Endothelial cell of umbilical vein (primary cell): ENCODE data around the gene DNAJB5. TPM values are rescaled to one million over a fixed set of nuclear protein-coding genes. Genes with fewer than 3 reads are reported as not detected.

Experiments
- BruUV-seq: library from RNA; stranded (reverse); fragments of 400-500 nt; replicated peaks from 2 replicates; lab custom pipeline; 2021; lab: Mats Ljungman, UMichigan
- CTCF ChIA-PET: fragments of 300-600, 350-600 bp; sonication (Branson Sonifier 250); formaldehyde crosslinking; loops from one replicate; lab custom pipeline; 2021; ENCODE audit warnings: antibody characterized with exemption, inconsistent platforms; lab: Charles Lee
- POLR2A ChIA-PET: fragments of 300-600, 350-600 bp; sonication (Branson Sonifier 250); formaldehyde crosslinking; loops from one replicate; lab custom pipeline; 2021; ENCODE audit warnings: antibody characterized with exemption, inconsistent platforms; lab: Charles Lee
- DNase-seq: peaks from one replicate; pipeline ENCODE4 v3.0.0-alpha.2; 2011; ENCODE audit warnings: low read depth, low spot score
- FAIRE-seq: peaks from 2 replicates; lab custom pipeline; 2011; peaks lifted over from hg19 to GRCh38; lab: Jason Lieb, UNC
- H2AFZ ChIP-seq: 2 replicates; pipeline ENCODE4 v1.6.0; 2012; ENCODE audit warnings: low read depth, low read length, control low read depth, inconsistent platforms
- H3K27ac ChIP-seq: 2 replicates; pipeline ENCODE4 v1.5.1; 2011; ENCODE audit warnings: low read depth, mild to moderate bottlenecking, control low read depth, low read length, moderate library complexity; ENCODE audit not compliant: insufficient read depth
- H3K27me3 ChIP-seq, 2 experiments: 2 replicates each; pipeline versions ENCODE4 v1.6.0 to v1.6.1; 2011; ENCODE audit warnings: low read length in 2 of 2, mixed read lengths in 1 of 2; ENCODE audit not compliant: control insufficient read depth in 2 of 2, insufficient read depth in 2 of 2
- H3K36me3 ChIP-seq, 2 experiments: 2 replicates in 1 of 2; 3 replicates in 1 of 2; pipeline ENCODE4 v1.5.1; 2011; ENCODE audit warnings: low read length in 2 of 2, mild to moderate bottlenecking in 1 of 2, moderate library complexity in 1 of 2; ENCODE audit not compliant: control insufficient read depth in 2 of 2, insufficient read depth in 2 of 2; ENCODE audit errors: extremely low read depth in 1 of 2
- H3K4me1 ChIP-seq: 3 replicates; pipeline ENCODE4 v1.5.1; 2011; ENCODE audit warnings: mild to moderate bottlenecking, low read length; ENCODE audit not compliant: control insufficient read depth, insufficient read depth; ENCODE audit errors: extremely low read depth
- H3K4me2 ChIP-seq: 2 replicates; pipeline ENCODE4 v1.6.1; 2011; ENCODE audit warnings: low read length, control low read depth, mixed read lengths; ENCODE audit not compliant: insufficient read depth
- H3K4me3 ChIP-seq, 3 experiments: fragments of 200-600 bp in 1 of 3; sonication (generic), shearing (Covaris generic) in 1 of 3; replicated peaks in 1 of 3; 2 replicates each; pipeline ENCODE4 v1.5.1; 2011 to 2016; ENCODE audit warnings: control low read depth in 3 of 3, low read length in 3 of 3, mild to moderate bottlenecking in 2 of 3, inconsistent platforms in 1 of 3, low read depth in 1 of 3, moderate library complexity in 1 of 3; ENCODE audit not compliant: insufficient read depth in 1 of 3
- H3K79me2 ChIP-seq: 2 replicates; pipeline ENCODE4 v1.6.0; 2012; ENCODE audit warnings: low read length, inconsistent platforms; ENCODE audit not compliant: control insufficient read depth, insufficient read depth
- H3K9ac ChIP-seq: replicated peaks from 2 replicates; pipeline ENCODE3; 2011; ENCODE audit warnings: low read length, control low read depth; ENCODE audit not compliant: insufficient read depth; ENCODE audit errors: extremely low read depth
- H3K9me1 ChIP-seq: replicated peaks from 3 replicates; pipeline ENCODE4 v1.6.0; 2011; ENCODE audit warnings: mild to moderate bottlenecking, low read length; ENCODE audit not compliant: control insufficient read depth, insufficient read depth; ENCODE audit errors: extremely low read depth
- H3K9me3 ChIP-seq: replicated peaks from 2 replicates; pipeline ENCODE4 v1.5.1; 2012; ENCODE audit warnings: low read length, inconsistent platforms; ENCODE audit not compliant: control insufficient read depth, insufficient read depth
- H4K20me1 ChIP-seq: replicated peaks from 2 replicates; pipeline ENCODE3; 2011; ENCODE audit warnings: mild to moderate bottlenecking, low read length; ENCODE audit not compliant: control insufficient read depth, insufficient read depth; ENCODE audit errors: extremely low read depth
- CTCF ChIP-seq, 2 donors: IDR thresholded peaks; 1 replicate in 1 of 2; 2 replicates in 1 of 2; pipeline ENCODE4 v1.5.1; 2011; ENCODE audit warnings: low read length in 2 of 2, mild to moderate bottlenecking in 2 of 2, moderate library complexity in 2 of 2, control low read depth in 1 of 2, inconsistent platforms in 1 of 2, low read depth in 1 of 2; ENCODE audit not compliant: insufficient read depth in 1 of 2; ENCODE audit errors: extremely low read depth in 1 of 2
- EZH2 ChIP-seq: IDR thresholded peaks from 2 replicates; pipeline ENCODE4 v1.6.1; 2012; ENCODE audit warnings: borderline replicate concordance, low read depth, mild to moderate bottlenecking, moderate library complexity, low read length, inconsistent platforms; ENCODE audit not compliant: severe bottlenecking
- FOS ChIP-seq: IDR thresholded peaks from 2 replicates; pipeline ENCODE4 v1.6.1; 2011; ENCODE audit warnings: mild to moderate bottlenecking, low read length, moderate library complexity, borderline replicate concordance; ENCODE audit not compliant: insufficient read depth
- GATA2 ChIP-seq: IDR thresholded peaks from 2 replicates; pipeline ENCODE4 v1.7.0; 2011; ENCODE audit warnings: low read depth, mild to moderate bottlenecking, moderate library complexity, mixed read lengths, low read length; ENCODE audit not compliant: insufficient read length, insufficient read depth
- JUN ChIP-seq: IDR thresholded peaks from 2 replicates; pipeline ENCODE4 v1.6.1; 2011; ENCODE audit warnings: borderline replicate concordance, low read depth; ENCODE audit not compliant: insufficient read length, insufficient read depth
- MAX ChIP-seq: IDR thresholded peaks from 2 replicates; pipeline ENCODE4 v1.6.1; 2011; ENCODE audit not compliant: insufficient read depth, insufficient read length
- MYC ChIP-seq: IDR thresholded peaks from one replicate; pipeline ENCODE4 v1.6.1; 2011; ENCODE audit warnings: mild to moderate bottlenecking, low read depth, low read length
- POLR2A ChIP-seq: IDR thresholded peaks from 2 replicates; pipeline ENCODE4 v1.6.1; 2012; ENCODE audit warnings: low read depth, mild to moderate bottlenecking, control low read depth, low read length
- POLR2AphosphoS5 ChIP-seq: IDR thresholded peaks from 2 replicates; pipeline ENCODE4 v1.6.1; 2012; ENCODE audit warnings: low read depth, mild to moderate bottlenecking, control low read depth, low read length, moderate library complexity; ENCODE audit not compliant: insufficient read depth
- dilution Hi-C: fragments of 300-500 bp; cut with MboI; formaldehyde crosslinking; loops from one replicate; pipeline ENCODE4 v1.15.0; 2019; ENCODE audit warnings: low sequenced_read_pairs; ENCODE audit not compliant: extremely low pct_ligation_motif_present
- intact Hi-C: fragments of 100-400 bp; cut with micrococcal nuclease; formaldehyde crosslinking; loops from one replicate; pipeline ENCODE4 v1.10.0; 2022
- polyA plus RNA-seq, 4 experiments: library from polyadenylated mRNA; depleted of rRNA in 3 of 4; stranded (reverse) in 3 of 4; unstranded in 1 of 4; fragments of >200 nt; gene quantifications; 2 replicates each; pipeline versions ENCODE4 v1.2.1 to v1.2.3, GENCODE V29; 2011 to 2012; ENCODE audit warnings: missing spikeins in 1 of 4
- total RNA-seq: library from RNA; stranded (reverse); gene quantifications from 2 replicates; pipeline ENCODE4 v1.2.3, GENCODE V29; 2021

DNAJB5 gene
- total and polyA plus RNA-seq, 2 donors (not counting 3 experiments of a cell fraction or from before 2014, with no cell fraction given): 8.6 to 12.8 TPM

GRCh38 chr9:34992376-34992951, 2.9 kb downstream of the DNAJB5 start:
- H3K79me2 ChIP-seq: no peaks in the 10 kb centered on the region
- H3K4me1 ChIP-seq: peaks cover 49% of the 10 kb centered on the region
- CTCF ChIA-PET: interaction anchor here (0.6 to 5.4 kb wide), 3 partner anchors 42 to 93 kb away, joined by 3 to 56 read pairs (median 3); no protein-coding TSS in a partner anchor
- peak overlapping the region; percentile 41 for H3K4me2 ChIP-seq
- FAIRE-seq (peak; percentile 88), DNase-seq (peak; percentile 85)
- TF ChIP-seq JUN (peak; percentile 76), POLR2AphosphoS5 (peak; percentile 77), MAX (no peak), GATA2 (no peak), CTCF (IDR thresholded peaks at IDR 0.05; ENCODE audit: extremely low read depth in 1 of 2, insufficient read depth in 1 of 2, low read depth in 1 of 2, low read length in 2 of 2) (no peak), MYC (no peak), FOS (peak; percentile 94), POLR2A (peak; percentile 36), EZH2 (no peak)
- peak overlapping the region; percentile 45 for H3K9ac ChIP-seq
- H3K36me3 ChIP-seq: peaks cover 3 to 10% of the 10 kb centered on the region in 2 experiments
- H3K9me3 ChIP-seq: no peaks in the 10 kb centered on the region
- no peaks in the 10 kb centered on the region for H3K9me1 ChIP-seq
- no peak overlapping the region for H3K4me3 ChIP-seq
- no peaks in the 10 kb centered on the region for H4K20me1 ChIP-seq
- peak overlapping the region; percentile 26 for H2AFZ ChIP-seq
- POLR2A ChIA-PET: no interaction called here
- BruUV-seq: no TSS peak
- dilution Hi-C loops (no loop called here), intact Hi-C loops (no loop called here)
- peak overlapping the region; percentile 79 for H3K27ac ChIP-seq
- no peaks in the 10 kb centered on the region for H3K27me3 ChIP-seq
